ENCODE data around the gene ANKRD39.

DNA sequence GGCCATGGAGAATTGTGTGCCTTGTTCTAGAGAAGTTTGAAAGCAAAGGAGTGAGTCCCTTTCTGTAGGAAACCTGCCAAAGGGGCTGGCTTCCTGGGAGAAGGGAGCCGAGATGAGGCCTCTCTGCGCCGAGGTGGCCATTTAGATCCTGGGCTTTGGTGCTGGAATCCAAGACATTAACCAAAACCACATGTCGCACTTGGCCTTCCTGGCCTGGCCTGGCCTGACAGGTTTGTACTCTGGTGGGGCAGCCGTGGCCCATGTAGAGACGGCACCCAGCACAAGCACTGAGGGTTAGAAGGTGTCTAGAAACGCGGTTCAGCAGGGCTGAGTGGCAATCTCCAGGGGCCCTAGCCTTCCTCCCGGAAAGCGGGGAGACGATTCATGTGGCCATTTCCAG is 34.6 kb downstream of the ANKRD39 start:
- TF ChIP-seq PHF8 (IDR thresholded peaks at IDR 0.05; ENCODE audit: borderline replicate concordance, low read length) (no peak), CREM (IDR thresholded peaks at IDR 0.05; ENCODE audit: low read depth) (no peak), ZNF184 (CRISPR knock-in tag; IDR thresholded peaks at IDR 0.05) (no peak), KLF1 (tag; IDR thresholded peaks at IDR 0.05) (no peak), CEBPB (tag; IDR thresholded peaks at IDR 0.05) (no peak), TRIM28 (IDR thresholded peaks at IDR 0.05) (no peak), JUN (IDR thresholded peaks at IDR 0.05; ENCODE audit: borderline replicate concordance, low read depth, low read length) (no peak), JUN (CRISPR knock-in tag; IDR thresholded peaks at IDR 0.05; ENCODE audit: borderline replicate concordance) (no peak), POLR2A (conservative IDR thresholded peaks at IDR 0.05) (no peak), ZNF408 (CRISPR knock-in tag; IDR thresholded peaks at IDR 0.05; ENCODE audit: low read depth) (no peak), USF2 (CRISPR knock-in tag; IDR thresholded peaks at IDR 0.05) (no peak)
- TF ChIP-seq, protein P1, sequence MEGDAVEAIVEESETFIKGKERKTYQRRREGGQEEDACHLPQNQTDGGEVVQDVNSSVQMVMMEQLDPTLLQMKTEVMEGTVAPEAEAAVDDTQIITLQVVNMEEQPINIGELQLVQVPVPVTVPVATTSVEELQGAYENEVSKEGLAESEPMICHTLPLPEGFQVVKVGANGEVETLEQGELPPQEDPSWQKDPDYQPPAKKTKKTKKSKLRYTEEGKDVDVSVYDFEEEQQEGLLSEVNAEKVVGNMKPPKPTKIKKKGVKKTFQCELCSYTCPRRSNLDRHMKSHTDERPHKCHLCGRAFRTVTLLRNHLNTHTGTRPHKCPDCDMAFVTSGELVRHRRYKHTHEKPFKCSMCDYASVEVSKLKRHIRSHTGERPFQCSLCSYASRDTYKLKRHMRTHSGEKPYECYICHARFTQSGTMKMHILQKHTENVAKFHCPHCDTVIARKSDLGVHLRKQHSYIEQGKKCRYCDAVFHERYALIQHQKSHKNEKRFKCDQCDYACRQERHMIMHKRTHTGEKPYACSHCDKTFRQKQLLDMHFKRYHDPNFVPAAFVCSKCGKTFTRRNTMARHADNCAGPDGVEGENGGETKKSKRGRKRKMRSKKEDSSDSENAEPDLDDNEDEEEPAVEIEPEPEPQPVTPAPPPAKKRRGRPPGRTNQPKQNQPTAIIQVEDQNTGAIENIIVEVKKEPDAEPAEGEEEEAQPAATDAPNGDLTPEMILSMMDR (IDR thresholded peaks at IDR 0.05 in 2 of 3, conservative IDR thresholded peaks at IDR 0.05 in 1 of 3; ENCODE audit: insufficient read depth in 2 of 3, low read depth in 1 of 3, low read length in 3 of 3) = no peak

Data from K562 (cell line).